22Rv1 (cell line): Measurements from ENCODE around the gene USP24.

Source experiments
- ZFX ChIP-seq: fragments of 450-650 bp; IDR thresholded peaks from 2 replicates; pipeline ENCODE4 v1.6.1; 2017; ENCODE audit warnings: antibody characterized with exemption, borderline replicate concordance
- TF ChIP-seq, protein P1 (sequence below): fragments of 450-650 bp; IDR thresholded peaks from 2 replicates; pipeline ENCODE4 v1.5.1; 2017; ENCODE audit warnings: mild to moderate bottlenecking

- TF ChIP-seq, protein P1, sequence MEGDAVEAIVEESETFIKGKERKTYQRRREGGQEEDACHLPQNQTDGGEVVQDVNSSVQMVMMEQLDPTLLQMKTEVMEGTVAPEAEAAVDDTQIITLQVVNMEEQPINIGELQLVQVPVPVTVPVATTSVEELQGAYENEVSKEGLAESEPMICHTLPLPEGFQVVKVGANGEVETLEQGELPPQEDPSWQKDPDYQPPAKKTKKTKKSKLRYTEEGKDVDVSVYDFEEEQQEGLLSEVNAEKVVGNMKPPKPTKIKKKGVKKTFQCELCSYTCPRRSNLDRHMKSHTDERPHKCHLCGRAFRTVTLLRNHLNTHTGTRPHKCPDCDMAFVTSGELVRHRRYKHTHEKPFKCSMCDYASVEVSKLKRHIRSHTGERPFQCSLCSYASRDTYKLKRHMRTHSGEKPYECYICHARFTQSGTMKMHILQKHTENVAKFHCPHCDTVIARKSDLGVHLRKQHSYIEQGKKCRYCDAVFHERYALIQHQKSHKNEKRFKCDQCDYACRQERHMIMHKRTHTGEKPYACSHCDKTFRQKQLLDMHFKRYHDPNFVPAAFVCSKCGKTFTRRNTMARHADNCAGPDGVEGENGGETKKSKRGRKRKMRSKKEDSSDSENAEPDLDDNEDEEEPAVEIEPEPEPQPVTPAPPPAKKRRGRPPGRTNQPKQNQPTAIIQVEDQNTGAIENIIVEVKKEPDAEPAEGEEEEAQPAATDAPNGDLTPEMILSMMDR = no peak
- TF ChIP-seq ZFX = no peak
Measured at GRCh38 chr1:55124470-55124869, 90.7 kb downstream of the USP24 start.
